SK-N-MC (cell line): Measurements from ENCODE around the gene ITGB2.

Source experiments
- DNase-seq: peaks from one replicate; pipeline ENCODE4 v3.0.0-alpha.2; 2011; ENCODE audit warnings: low read depth, low spot score
- H3K27ac ChIP-seq: fragments of 200-600 bp; sonication (generic); 2 replicates; pipeline ENCODE4 v1.5.1; 2016; ENCODE audit warnings: mixed run types
- H3K36me3 ChIP-seq: fragments of 200-600 bp; sonication (generic); 2 replicates; pipeline ENCODE4 v1.6.1; 2017; ENCODE audit warnings: antibody characterized with exemption, low read length, mixed read lengths; ENCODE audit not compliant: insufficient read depth
- H3K4me3 ChIP-seq: fragments of 200-600 bp; sonication (generic); 2 replicates; pipeline ENCODE4 v1.5.1; 2016
- H3K9ac ChIP-seq: fragments of 200-600 bp; sonication (generic); 2 replicates; pipeline ENCODE4 v1.8.0; 2017; ENCODE audit warnings: mixed run types, mixed read lengths; ENCODE audit not compliant: insufficient read length
- H3K9me3 ChIP-seq: fragments of 200-600 bp; sonication (generic); 2 replicates; pipeline ENCODE4 v1.6.1; 2017; ENCODE audit warnings: low read depth, mild to moderate bottlenecking, antibody characterized with exemption, low read length, moderate library complexity, mixed read lengths
- EZH2 ChIP-seq: fragments of 200-600 bp; sonication (generic); IDR thresholded peaks from one replicate; pipeline ENCODE4 v1.6.1; 2017; ENCODE audit warnings: antibody characterized with exemption
- FOXP2 ChIP-seq: optimal IDR thresholded peaks from 2 replicates; pipeline ENCODE3; 2011; ENCODE audit warnings: mild to moderate bottlenecking, moderate library complexity; ENCODE audit not compliant: insufficient read depth; ENCODE audit errors: extremely low read length, control extremely low read depth
- POLR2AphosphoS5 ChIP-seq: IDR thresholded peaks from 2 replicates; pipeline ENCODE4 v1.6.1; 2012; ENCODE audit warnings: mild to moderate bottlenecking, low read depth, low read length, borderline replicate concordance

ITGB2 gene

DNA sequence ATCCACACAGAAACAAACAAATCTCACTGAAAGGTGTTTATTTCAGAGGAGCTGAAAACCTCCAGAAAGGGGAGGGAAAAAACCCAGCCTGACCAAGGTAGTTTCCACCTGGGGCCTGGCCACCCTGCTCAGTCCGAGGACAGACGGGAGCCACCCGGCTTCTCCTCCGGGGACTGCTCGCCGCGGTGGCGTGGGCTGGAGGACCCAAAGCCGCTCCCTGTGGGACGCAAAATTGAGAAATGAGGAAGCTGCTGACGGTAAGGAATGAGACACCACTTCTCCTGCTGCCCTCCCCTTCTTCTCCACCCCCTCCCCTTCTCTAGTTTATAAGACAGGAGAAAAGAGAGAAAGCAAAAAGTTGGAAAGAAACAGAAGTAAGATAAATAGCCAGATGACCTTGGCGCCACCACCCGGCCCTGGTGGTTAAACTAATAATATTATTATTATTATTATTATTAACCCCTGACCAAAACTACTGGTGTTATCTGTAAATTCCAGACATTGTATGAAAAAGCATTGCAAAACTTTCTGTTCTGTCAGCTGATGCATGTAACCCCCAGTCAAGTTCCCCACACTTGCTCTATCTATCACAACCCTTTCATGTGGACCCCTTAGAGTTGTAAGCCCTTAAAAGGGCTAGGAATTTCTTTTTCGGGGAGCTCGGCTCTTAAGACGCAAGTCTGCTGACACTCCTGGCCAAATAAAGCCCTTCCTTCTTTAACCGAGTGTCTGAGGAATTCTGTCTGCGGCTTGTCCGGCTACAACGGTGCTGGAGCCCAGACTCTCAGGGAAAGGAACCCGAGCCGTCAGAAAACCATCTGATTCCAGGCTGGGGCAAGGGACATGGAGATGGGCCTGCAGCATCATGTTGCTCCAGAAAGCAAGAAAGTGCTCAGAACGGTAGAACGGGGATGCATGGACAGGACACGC is 12.5 kb downstream of the ITGB2 start:
- no peak overlapping the region for H3K4me3 ChIP-seq
- peak overlapping the region; percentile 79; the same call in 1 of the 2 replicates for H3K27ac ChIP-seq
- no peaks in the 10 kb centered on the region for H3K36me3 ChIP-seq
- H3K9ac ChIP-seq, result peak overlapping the region; percentile 27
- DNase-seq, result no peak
- TF ChIP-seq POLR2AphosphoS5, result no peak
- no peak for TF ChIP-seq FOXP2
- TF ChIP-seq EZH2, result no peak
- H3K9me3 ChIP-seq, result no peaks in the 10 kb centered on the region

DNA sequence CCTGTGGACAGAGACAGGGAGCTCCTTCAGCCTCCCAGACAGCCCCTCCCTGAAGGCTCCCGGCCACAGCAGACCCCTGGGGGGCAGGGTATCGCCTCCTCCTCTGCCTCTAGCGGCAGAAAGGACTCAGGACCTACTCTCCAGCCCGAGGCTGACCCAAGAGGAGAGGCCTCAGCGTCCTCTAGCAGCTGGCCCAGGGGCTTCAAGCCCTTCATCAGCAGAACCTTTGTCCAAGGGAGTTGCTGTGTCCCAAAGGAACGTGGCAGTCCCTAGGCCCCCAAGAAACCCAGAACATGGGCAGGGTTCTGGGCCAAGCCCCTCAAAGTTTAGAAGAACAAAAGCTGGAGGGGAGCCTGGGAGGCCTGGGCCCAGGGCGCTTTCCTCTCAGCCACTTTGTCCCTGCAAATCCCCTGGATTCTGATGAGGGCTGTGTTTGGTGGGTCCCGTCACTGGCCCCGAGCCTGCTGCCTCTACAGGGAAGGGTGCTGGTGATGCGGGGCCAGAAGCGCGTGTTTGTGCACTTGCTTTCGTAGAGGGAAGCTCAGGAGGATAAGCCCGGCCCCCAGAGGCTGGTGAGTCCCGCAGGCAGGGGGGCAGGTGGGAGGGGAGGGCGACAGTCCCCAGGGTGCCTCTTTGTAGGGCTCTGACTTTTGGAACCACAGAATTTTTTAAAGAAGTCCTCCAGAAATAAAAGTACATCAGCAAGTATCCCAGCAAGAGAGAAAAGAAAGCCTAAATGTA is 13.3 kb downstream of the ITGB2 start:
- peak overlapping the region; percentile 79 for H3K27ac ChIP-seq
- no peak for DNase-seq
- no peak for TF ChIP-seq FOXP2
- no peak for TF ChIP-seq POLR2AphosphoS5
- no peak for TF ChIP-seq EZH2
- H3K4me3 ChIP-seq, result no peak overlapping the region
- H3K9me3 ChIP-seq, result no peaks in the 10 kb centered on the region
- H3K36me3 ChIP-seq, result no peaks in the 10 kb centered on the region
- peak overlapping the region; percentile 27 for H3K9ac ChIP-seq

DNA sequence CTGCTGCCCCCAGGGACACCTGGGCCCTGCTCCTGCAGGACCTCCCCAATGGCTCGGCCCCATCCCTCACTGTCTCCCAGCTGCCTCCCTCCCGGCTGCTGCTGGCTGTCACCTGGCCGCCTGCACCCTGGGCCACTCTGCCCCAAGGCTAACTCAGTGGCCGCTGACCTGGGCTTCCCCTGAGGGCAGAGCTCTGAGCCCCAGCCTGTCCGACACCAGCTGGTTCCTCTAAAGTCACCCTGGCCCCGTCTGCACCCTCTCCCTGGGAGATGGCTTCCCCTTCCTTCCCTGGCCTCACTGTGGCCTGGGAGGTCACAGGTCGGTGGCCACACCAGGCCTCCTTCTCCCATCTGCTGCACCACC is 15.0 kb downstream of the ITGB2 start:
- H3K27ac ChIP-seq, result no peak overlapping the region
- no peak for DNase-seq
- H3K36me3 ChIP-seq, result no peaks in the 10 kb centered on the region
- no peak for TF ChIP-seq EZH2
- TF ChIP-seq FOXP2, result no peak
- no peak for TF ChIP-seq POLR2AphosphoS5
- no peak overlapping the region for H3K4me3 ChIP-seq
- no peak overlapping the region for H3K9ac ChIP-seq
- H3K9me3 ChIP-seq, result no peaks in the 10 kb centered on the region

DNA sequence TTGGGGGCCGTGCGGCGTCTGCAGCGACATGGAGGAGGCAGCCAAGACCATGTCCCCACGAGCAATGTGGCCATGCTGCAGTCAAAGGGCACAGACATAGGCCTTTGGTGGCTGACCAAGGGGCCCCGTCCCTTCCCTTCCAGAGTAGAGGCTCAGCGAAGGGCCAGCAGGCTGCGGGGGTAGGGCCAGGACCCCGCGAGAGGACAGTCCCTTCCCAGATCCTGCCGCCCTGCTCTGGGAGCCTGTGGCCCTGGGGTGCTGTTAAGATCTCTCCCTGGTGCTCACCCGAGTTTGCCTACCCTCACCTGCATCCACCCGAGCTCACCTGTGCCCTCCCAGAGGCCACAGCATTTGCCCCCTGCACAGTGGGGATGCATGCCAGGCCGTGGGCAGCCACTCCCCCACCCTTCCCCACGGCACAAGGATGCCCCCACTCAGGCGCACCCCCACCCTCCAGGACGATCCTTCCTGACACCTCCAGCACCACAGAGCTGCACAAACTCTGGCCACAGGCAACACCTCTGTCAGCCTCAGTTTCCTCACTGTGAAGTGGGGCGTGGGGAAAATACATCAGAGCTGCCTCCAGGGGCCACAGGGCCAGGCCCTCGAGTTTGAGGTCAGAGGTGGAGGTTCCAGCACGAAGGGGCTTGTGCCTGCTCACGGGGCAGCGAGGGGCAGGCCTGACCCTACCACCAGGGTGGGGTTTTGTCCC is 15.5 kb downstream of the ITGB2 start:
- DNase-seq, result no peak
- no peak overlapping the region for H3K27ac ChIP-seq
- no peak overlapping the region for H3K9ac ChIP-seq
- TF ChIP-seq POLR2AphosphoS5, result no peak
- TF ChIP-seq FOXP2, result no peak
- no peak for TF ChIP-seq EZH2
- no peaks in the 10 kb centered on the region for H3K9me3 ChIP-seq
- H3K4me3 ChIP-seq, result no peak overlapping the region
- H3K36me3 ChIP-seq, result no peaks in the 10 kb centered on the region

DNA sequence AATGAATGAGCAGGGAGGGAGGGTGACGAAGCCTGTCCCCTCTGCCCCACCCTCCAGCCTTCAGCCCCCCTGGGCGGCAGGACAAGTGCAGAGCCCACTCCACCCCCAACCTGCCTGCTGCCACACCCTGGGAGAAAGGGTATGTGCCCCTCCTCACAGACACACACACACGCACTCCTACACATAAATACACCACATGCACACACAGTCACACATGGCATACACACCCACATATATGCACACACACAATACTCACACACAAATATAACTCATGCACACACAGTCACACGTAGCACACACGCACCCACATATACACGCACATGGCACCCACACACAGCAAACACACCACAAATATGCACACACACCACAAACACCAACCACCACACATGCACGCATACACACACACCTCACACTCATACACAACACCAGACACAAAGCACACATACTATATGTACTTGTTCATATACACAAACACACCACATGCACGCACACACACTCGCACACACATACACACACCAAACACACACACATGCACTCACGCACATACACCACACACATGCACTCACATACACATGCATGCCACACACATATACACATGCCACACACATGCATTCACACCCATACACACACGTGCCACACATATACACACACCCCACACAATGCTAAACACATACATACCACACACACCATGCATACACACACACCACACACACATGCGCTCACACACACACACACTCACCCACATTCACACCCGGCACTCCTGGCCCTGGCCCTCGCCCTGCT is 16.4 kb downstream of the ITGB2 start:
- no peak overlapping the region for H3K27ac ChIP-seq
- H3K4me3 ChIP-seq, result no peak overlapping the region
- no peaks in the 10 kb centered on the region for H3K9me3 ChIP-seq
- H3K36me3 ChIP-seq, result no peaks in the 10 kb centered on the region
- TF ChIP-seq EZH2 (no peak), FOXP2 (no peak), POLR2AphosphoS5 (no peak)
- no peak overlapping the region for H3K9ac ChIP-seq
- no peak for DNase-seq

DNA sequence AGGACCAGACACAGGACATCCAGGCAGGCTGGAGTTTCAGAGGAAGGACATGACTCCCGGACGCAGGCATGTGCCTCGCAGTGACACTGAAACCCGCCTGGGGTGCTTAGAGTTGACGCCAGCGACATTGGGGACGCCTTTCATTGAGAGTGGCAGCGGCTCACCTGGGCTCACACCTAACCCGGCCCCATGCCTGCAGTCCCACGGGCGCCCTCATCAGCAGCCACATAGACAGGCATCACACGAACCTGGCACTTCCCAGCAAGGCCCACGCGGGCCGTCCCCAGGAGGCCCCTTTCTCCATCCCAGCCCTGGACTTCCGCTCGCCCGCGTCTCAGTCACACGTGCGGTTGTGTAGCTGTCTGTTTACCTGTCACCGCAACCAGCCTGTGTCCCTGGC is 17.0 kb downstream of the ITGB2 start:
- no peak overlapping the region for H3K27ac ChIP-seq
- H3K9me3 ChIP-seq, result no peaks in the 10 kb centered on the region
- no peaks in the 10 kb centered on the region for H3K36me3 ChIP-seq
- no peak for DNase-seq
- H3K4me3 ChIP-seq, result no peak overlapping the region
- TF ChIP-seq FOXP2 (no peak), EZH2 (no peak), POLR2AphosphoS5 (no peak)
- no peak overlapping the region for H3K9ac ChIP-seq

DNA sequence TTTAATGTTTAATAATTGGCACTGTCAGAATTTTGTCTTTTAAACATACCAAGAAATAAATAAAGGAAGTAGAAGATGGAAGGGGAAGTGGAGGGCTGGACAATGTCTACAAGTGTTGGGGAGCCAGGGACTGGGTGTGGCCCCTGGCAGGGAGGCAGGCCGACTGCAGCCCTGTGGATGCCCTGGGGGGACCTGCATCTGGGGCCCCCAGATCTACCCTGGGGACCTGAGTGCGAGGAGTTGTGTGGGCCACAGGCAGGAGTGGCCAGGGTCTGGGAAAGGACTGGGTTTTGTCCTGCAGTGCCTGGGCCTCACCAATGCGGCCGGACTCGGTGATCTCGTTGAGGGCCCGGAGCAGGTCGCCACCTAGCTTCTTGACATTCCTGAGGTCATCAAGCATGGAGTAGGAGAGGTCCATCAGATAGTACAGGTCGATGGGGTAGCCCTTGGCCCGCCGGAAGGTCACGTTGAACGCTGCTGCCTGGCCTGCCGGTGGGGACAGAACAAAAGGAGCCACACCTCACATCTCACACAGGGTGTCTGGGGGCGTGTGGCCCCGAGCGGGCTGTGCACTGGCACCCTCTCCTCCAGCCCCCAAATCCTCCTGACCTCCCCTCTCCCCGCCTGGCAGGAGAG is 17.5 kb downstream of the ITGB2 start:
- H3K4me3 ChIP-seq, result no peak overlapping the region
- DNase-seq, result no peak
- H3K36me3 ChIP-seq, result no peaks in the 10 kb centered on the region
- TF ChIP-seq FOXP2 (no peak), EZH2 (no peak), POLR2AphosphoS5 (no peak)
- no peak overlapping the region for H3K27ac ChIP-seq
- no peak overlapping the region for H3K9ac ChIP-seq
- H3K9me3 ChIP-seq, result no peaks in the 10 kb centered on the region
